Measurements from ENCODE around the gene MIDN.

MIDN gene

GRCh38 chr19:1265615-1266128, 17.3 kb downstream of the MIDN start:
- CTCF ChIA-PET, result interaction anchor here (1.5 to 11.8 kb wide), 4 partner anchors 10 to 45 kb away, joined by 4 to 626 read pairs (median 46); partner anchors contain the start of gene ATP5F1D
- DNase-seq (ENCODE audit: low read depth, low spot score), result no peak
- TF ChIP-seq CTCF (IDR thresholded peaks at IDR 0.05; ENCODE audit: insufficient read depth, low read length, missing control alignments), result no peak
- POLR2A ChIA-PET, result interaction anchor here (0.8 to 7.3 kb wide), 8 partner anchors 9 to 244 kb away, joined by 3 to 188 read pairs (median 6); partner anchors contain the start of genes FAM174C and RNU6-2
- peak overlapping the region; percentile 61 for H3K4me3 ChIP-seq (ENCODE audit: low read depth, low read length)

DNA sequence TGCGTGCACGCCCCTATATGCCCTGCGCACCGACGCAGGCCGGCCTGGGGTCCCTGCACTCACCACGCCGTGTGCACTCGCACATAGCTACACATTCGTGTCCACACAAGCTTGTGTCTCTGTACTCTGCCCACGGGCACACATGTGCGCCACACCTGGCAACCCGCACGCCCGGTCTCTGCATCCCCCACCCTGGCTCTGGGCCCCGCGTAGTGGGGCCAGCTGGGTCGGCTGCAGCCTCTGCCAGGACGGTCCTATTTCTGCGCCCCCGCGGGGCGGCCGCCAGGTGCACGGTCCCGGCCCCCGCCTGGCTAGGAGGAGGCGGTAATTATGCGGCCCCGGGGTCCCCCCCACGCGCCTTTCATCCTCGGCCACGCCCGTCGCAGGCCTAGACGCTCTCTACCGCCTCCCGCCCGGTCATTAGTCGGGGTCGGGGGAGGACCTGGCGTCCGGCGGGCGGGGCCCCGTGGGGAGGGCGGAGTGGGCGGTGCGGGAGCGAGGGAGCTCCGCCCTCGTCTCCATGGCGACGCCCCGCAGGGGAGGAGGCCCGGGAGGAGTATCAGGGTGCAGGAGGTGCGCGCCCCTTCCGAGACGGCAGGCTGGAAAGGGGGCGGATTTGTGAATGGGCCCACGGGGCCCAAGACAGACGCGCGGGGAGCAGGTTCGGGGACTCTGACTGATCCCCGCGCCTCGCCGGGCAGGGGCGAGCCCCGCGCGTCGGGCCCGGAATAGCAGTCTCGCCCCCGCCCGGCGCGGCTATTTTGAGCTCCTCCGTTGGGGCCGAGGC, 17.9 kb downstream of the MIDN start:
- DNase-seq (ENCODE audit: low read depth, low spot score), result no peak
- CTCF ChIA-PET, result interaction anchor here (0.6 to 11.8 kb wide), 14 partner anchors 9 to 190 kb away, joined by 3 to 626 read pairs (median 4); partner anchors contain the start of genes ATP5F1D and FAM174C

GRCh38 chr19:1266916-1267476, 18.6 kb downstream of the MIDN start:
- POLR2A ChIA-PET, result interaction anchor here (0.8 to 7.3 kb wide), 9 partner anchors 8 to 245 kb away, joined by 3 to 188 read pairs (median 6); partner anchors contain the start of genes ATP5F1D, FAM174C and RNU6-2
- TF ChIP-seq CTCF (IDR thresholded peaks at IDR 0.05; ENCODE audit: insufficient read depth, low read length, missing control alignments), result peak; percentile 92
- DNase-seq (ENCODE audit: low read depth, low spot score), result no peak
- H3K4me3 ChIP-seq (ENCODE audit: low read depth, low read length), result peak overlapping the region; percentile 61
- CTCF ChIA-PET, result interaction anchor here (0.6 to 11.8 kb wide), 16 partner anchors 8 to 191 kb away, joined by 3 to 626 read pairs (median 4); partner anchors contain the start of genes ATP5F1D and FAM174C

More for the DNA sequence above, 17.9 kb downstream of the MIDN start:
- peak; percentile 3 for TF ChIP-seq CTCF (IDR thresholded peaks at IDR 0.05; ENCODE audit: insufficient read depth, low read length, missing control alignments)
- POLR2A ChIA-PET, result interaction anchor here (0.8 to 7.3 kb wide), 10 partner anchors 8 to 245 kb away, joined by 3 to 188 read pairs (median 6); partner anchors contain the start of genes ATP5F1D, FAM174C and RNU6-2
- H3K4me3 ChIP-seq (ENCODE audit: low read depth, low read length), result peak overlapping the region; percentile 61

DNA sequence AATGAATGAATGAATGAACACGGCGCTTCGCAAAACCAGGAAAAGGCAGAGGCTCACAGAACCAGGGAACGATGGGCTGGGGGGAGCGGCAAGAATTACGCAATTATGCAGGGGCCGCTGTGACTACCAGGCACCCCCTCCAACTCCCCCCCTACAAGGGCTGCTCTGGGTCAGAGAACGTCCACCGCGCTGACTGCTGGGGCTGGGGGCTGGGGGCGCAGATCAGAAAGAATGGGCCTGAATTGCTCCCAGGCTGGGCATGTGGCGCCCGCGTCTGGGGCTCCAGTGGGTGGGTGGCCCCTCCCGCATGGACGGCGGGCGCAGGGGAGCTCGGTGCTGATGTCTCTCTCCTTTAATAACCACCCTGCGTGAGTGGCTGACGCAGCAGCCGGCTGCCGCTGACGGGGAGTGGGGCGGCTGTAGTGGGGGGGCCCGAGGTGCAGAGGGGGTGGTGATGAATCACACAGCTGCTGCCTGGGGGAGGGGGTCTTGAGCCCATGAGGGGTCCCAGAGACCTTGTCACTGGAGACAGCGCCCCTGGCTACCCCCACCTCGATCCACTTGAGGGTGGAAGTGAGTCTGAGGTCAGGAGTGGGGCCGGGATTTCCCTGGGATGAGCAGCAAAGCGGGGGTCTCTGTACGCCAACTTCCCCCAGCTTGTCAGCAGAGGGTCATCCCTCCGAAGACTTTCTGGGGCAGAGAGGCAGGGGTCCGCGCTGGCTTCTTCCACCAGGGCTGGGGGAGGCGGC, 19.3 kb downstream of the MIDN start:
- DNase-seq (ENCODE audit: low read depth, low spot score), result no peak
- no peak for TF ChIP-seq CTCF (IDR thresholded peaks at IDR 0.05; ENCODE audit: insufficient read depth, low read length, missing control alignments)
- ChIA-PET CTCF (interaction anchor here (0.6 to 11.8 kb wide), 7 partner anchors 11 to 248 kb away, joined by 3 to 626 read pairs (median 4); partner anchors contain the start of gene ATP5F1D), POLR2A (interaction anchor here (3.4 to 7.3 kb wide), 2 partner anchors 13 to 23 kb away, joined by 96 to 188 read pairs; no protein-coding TSS in a partner anchor)
- H3K4me3 ChIP-seq (ENCODE audit: low read depth, low read length), result peak overlapping the region; percentile 61

DNA sequence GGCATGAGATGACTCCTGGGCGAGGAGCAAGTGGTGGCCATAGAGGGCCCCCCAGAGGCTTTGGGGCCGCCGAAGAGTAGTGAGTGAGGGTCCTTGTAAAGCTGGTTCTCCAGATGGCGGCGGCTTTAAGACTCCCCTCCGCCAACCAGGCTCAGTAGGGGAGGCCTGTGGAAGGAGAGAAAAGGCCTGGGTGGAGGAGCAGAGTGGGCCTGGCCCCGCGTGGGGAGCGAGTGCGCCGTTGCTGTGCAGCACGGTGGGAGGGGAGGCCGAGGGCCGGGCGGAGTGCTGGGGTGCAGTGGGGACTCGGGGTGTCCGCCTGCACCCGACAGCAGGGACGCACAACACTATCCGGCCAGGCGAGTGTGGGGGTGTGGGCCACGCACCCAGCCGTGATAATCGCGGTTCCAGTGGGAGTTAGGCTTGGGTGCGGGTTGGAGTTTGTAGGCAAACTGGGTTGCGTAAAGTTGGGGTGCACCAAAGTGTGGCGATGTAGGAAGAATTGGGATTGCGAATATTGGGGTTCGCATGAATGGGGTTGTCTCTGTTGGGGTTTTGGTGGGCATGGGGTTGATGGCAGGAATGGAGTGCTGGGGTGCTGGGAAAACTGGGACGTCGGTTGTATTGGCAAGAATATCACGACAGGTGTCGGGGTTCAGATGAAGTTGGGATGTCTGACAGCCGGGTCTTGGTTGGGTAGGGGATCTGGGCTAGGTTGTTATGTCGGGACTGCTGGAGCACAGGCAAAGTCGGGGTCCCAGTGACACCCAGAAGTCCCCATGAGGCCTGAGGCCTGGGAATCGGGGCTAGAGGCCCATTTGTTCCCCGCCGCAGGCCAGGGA, 20.1 kb downstream of the MIDN start:
- ChIA-PET CTCF (interaction anchor here (0.7 to 11.8 kb wide), 6 partner anchors 10 to 249 kb away, joined by 3 to 626 read pairs (median 14); partner anchors contain the start of gene ATP5F1D), POLR2A (interaction anchor here (0.6 to 7.3 kb wide), 34 partner anchors 9 to 589 kb away, joined by 3 to 188 read pairs (median 5); partner anchors contain the start of genes ATP5F1D, CNN2, REEP6 and RNU6-2)
- no peak overlapping the region for H3K4me3 ChIP-seq (ENCODE audit: low read depth, low read length)
- no peak for TF ChIP-seq CTCF (IDR thresholded peaks at IDR 0.05; ENCODE audit: insufficient read depth, low read length, missing control alignments)
- no peak for DNase-seq (ENCODE audit: low read depth, low spot score)
